Keratinocyte (primary cell): ENCODE measurements around the gene PFKFB4.

Experiments
- CTCF ChIP-seq, 3 experiments: IDR thresholded peaks in 1 of 3; conservative IDR thresholded peaks in 1 of 3; optimal IDR thresholded peaks in 1 of 3; 2 replicates in 2 of 3; 3 replicates in 1 of 3; pipeline versions ENCODE3 to v1.5.1; 2011; ENCODE audit warnings: low read length in 3 of 3, mild to moderate bottlenecking in 3 of 3, moderate library complexity in 2 of 3, control low read depth in 1 of 3, inconsistent platforms in 1 of 3; ENCODE audit not compliant: insufficient read depth in 2 of 3; ENCODE audit errors: extremely low read depth in 1 of 3
- EZH2 ChIP-seq: IDR thresholded peaks from one replicate; pipeline ENCODE4 v1.6.1; 2012; ENCODE audit warnings: inconsistent platforms, mild to moderate bottlenecking, low read length, moderate library complexity

DNA sequence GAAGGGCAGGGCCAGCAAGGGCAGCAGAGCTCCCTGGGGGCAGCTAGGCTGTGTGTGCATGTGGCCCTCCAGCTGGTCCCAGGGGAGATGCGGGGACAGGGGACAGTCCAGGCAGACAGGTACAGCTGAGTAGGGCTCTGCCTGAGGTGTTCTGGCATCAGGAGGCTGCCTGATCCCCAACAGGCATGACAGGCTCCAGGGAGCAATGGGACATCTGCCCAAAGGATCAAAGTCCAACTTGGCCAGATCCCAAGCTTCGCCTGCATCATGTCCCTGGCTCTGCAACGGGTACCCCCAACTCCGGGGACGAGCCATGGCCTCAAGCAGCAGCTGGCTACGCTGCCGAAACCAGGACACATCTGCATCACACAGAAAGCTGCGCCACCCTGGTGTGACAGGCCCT lies 88.3 kb downstream of the PFKFB4 start:
- no peak for TF ChIP-seq CTCF (optimal IDR thresholded peaks at IDR 0.05 in 1 of 3, IDR thresholded peaks at IDR 0.05 in 1 of 3, conservative IDR thresholded peaks at IDR 0.05 in 1 of 3; ENCODE audit: extremely low read depth in 1 of 3, insufficient read depth in 2 of 3, low read length in 3 of 3)
- TF ChIP-seq EZH2: no peak
